Renal cortical epithelial cell (primary cell): ENCODE measurements around the gene CACNA2D1. TPM values are rescaled to one million over a fixed set of nuclear protein-coding genes. Genes with fewer than 3 reads are reported as not detected.

Source experiments
- DNase-seq: peaks from one replicate; pipeline ENCODE4 v3.0.0-alpha.2; 2011; ENCODE audit warnings: low read depth
- total RNA-seq: library from RNA; depleted of rRNA; stranded (reverse); fragments of >200 nt; gene quantifications from 2 replicates; pipeline ENCODE4 v1.2.3, GENCODE V29; 2014

Gene CACNA2D1
- total RNA-seq, 1 donor from 2014 or later = 15.0 TPM

- DNase-seq = no peak
These were observed 99.9 kb downstream of the CACNA2D1 start for GRCh38 chr7:82343716-82344115.

- peak; percentile 4 for DNase-seq
These were observed 103.6 kb downstream of the CACNA2D1 start for GRCh38 chr7:82339958-82340357.

- peak; percentile 38 for DNase-seq
These were observed 107.7 kb downstream of the CACNA2D1 start for GRCh38 chr7:82335927-82336326.

- no peak for DNase-seq
These were observed 108.6 kb downstream of the CACNA2D1 start for GRCh38 chr7:82335001-82335400.

GRCh38 chr7:82331234-82331633, 112.3 kb downstream of the CACNA2D1 start:
- no peak for DNase-seq

- DNase-seq = no peak
These were observed 112.8 kb downstream of the CACNA2D1 start for GRCh38 chr7:82330706-82331215.

- no peak for DNase-seq
These were observed 115.7 kb downstream of the CACNA2D1 start for GRCh38 chr7:82327898-82328297.

- no peak for DNase-seq
These were observed 118.2 kb downstream of the CACNA2D1 start for GRCh38 chr7:82325416-82325815.

GRCh38 chr7:82323806-82324205, 119.8 kb downstream of the CACNA2D1 start:
- peak; percentile 11 for DNase-seq

GRCh38 chr7:82319674-82320118, 123.9 kb downstream of the CACNA2D1 start:
- peak; percentile 68 for DNase-seq

- no peak for DNase-seq
These were observed 124.8 kb downstream of the CACNA2D1 start for GRCh38 chr7:82318786-82319185.

- DNase-seq = no peak
These were observed 125.8 kb downstream of the CACNA2D1 start for GRCh38 chr7:82317760-82318159.

- DNase-seq = peak; percentile 15
These were observed 126.3 kb downstream of the CACNA2D1 start for GRCh38 chr7:82317257-82317721.

- DNase-seq = no peak
These were observed 130.3 kb downstream of the CACNA2D1 start for GRCh38 chr7:82313269-82313668.

- no peak for DNase-seq
These were observed 130.9 kb downstream of the CACNA2D1 start for GRCh38 chr7:82312646-82313045.

- DNase-seq = no peak
These were observed 138.1 kb downstream of the CACNA2D1 start for GRCh38 chr7:82305347-82306005.

GRCh38 chr7:82294865-82295264, 148.7 kb downstream of the CACNA2D1 start:
- no peak for DNase-seq

- DNase-seq = peak; percentile 2
These were observed 149.2 kb downstream of the CACNA2D1 start for GRCh38 chr7:82294382-82294784.

GRCh38 chr7:82293467-82293866, 150.1 kb downstream of the CACNA2D1 start:
- DNase-seq = no peak

GRCh38 chr7:82291931-82292330, 151.6 kb downstream of the CACNA2D1 start:
- DNase-seq = peak; percentile 1

GRCh38 chr7:82289889-82290288, 153.7 kb downstream of the CACNA2D1 start:
- DNase-seq = no peak

- DNase-seq = no peak
These were observed 154.4 kb downstream of the CACNA2D1 start for GRCh38 chr7:82289152-82289535.

- DNase-seq = no peak
These were observed 156.8 kb downstream of the CACNA2D1 start for GRCh38 chr7:82286798-82287140.
